GM19035 (cell line): ENCODE data around the gene GTPBP4.
A peak's percentile ranks its signal among the peaks of the same experiment; 100 is the strongest.
"Not testable (repeated sequence)": the region's sequence is repeated elsewhere in the genome, so short reads cannot be mapped to it uniquely, and the experiment has no call there.

Experiments used
- ATAC-seq: cut with Tn5 transposase; IDR thresholded peaks from one replicate; pipeline ENCODE4 v1.9.1; 2021; ENCODE audit not compliant: unreplicated experiment

GTPBP4 gene

DNA sequence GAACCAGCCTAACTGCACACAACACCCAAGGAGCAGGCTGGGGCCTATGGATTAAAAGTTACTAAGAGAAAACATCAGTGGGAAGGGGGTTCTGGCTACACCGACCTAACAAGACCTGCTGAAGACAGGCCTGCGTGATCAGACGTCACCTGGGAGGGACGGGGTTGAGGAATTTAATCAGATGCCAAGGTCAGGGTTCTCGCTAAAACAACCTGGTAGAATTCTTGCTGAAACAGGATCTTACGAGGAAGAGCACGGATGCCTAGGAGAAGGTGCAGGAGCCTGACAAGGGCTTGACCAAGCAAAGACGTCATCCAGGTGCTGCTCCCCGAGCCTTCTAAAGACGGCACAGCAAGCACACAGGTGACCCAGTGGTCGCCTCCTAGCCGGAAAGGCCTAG, 35.9 kb downstream of the GTPBP4 start:
- no peak for ATAC-seq

DNA sequence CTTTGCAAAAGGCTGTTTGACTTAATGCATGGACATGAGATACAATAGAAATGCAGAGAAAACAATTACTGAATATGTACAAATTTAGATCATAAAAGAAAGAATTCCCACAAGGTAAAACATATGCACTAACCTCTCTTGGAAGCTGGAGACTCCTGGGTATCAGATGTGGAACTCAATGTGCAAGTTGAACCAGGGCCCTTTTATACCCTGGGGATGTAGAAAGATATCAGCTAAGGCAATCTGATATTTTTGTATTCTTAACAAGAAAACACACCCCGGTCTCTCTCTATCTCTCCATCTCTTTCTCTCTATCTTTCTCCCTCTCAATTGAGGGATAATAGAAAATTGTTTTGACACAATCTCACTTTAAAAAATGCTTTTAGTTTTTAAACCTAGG, 37.4 kb downstream of the GTPBP4 start, which contains the start of gene IDI2:
Gene IDI2 (minus strand): TSS at position 177 of the 400 bp plus-strand sequence. CDS start 1,136 bp downstream, outside the sequence.
- no peak for ATAC-seq

- no peak for ATAC-seq
Observed at GRCh38 chr10:1026578-1026977, 38.3 kb downstream of the GTPBP4 start.

- no peak for ATAC-seq
Observed at GRCh38 chr10:1029838-1030237, 41.6 kb downstream of the GTPBP4 start.

DNA sequence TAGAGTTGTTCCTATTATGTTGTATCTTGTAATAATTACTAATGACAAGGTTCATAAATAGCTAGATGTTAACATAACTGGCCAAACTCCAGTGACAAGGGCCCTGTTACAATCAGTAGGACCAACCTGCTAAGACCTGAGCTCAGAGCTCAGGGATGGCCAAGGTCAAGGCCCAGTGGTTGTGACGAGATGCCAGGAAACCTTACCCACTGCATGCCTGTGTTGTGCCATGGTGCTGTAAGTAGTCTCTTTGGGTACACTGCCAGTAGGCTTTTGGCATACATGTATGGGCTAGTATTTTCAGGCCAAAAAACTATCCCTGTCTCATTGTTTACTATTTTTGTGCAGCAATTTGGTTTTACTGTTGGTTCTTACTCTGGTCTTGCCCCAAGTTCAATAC, 45.4 kb downstream of the GTPBP4 start:
- ATAC-seq = no peak

DNA sequence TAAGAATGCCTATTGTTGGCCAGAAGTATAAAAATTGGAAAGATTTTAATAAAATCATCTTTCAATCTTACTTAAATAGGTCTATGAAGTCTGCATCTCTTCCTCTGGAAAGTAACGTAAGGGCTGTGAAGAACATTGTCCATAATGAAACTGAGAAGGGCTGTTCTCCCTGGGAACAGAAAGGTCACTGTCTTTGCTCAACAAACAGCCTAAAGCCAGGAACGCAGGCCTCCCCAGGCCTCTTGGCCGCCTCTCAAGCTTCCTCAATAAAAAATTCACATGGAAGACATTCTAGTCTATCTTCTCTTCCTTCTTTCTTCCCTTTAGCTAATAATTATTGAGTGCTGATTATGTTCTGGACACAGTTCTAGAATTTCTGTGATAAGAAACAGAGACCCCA, 46.5 kb downstream of the GTPBP4 start:
- ATAC-seq = no peak

GRCh38 chr10:1035201-1035600, 47.0 kb downstream of the GTPBP4 start:
- ATAC-seq = no peak

GRCh38 chr10:1036341-1036791, 48.1 kb downstream of the GTPBP4 start:
- no peak for ATAC-seq

- ATAC-seq = no peak
Observed at GRCh38 chr10:1037098-1037497, 48.9 kb downstream of the GTPBP4 start.

GRCh38 chr10:1038769-1039168, 50.5 kb downstream of the GTPBP4 start:
- not testable (repeated sequence) for ATAC-seq

DNA sequence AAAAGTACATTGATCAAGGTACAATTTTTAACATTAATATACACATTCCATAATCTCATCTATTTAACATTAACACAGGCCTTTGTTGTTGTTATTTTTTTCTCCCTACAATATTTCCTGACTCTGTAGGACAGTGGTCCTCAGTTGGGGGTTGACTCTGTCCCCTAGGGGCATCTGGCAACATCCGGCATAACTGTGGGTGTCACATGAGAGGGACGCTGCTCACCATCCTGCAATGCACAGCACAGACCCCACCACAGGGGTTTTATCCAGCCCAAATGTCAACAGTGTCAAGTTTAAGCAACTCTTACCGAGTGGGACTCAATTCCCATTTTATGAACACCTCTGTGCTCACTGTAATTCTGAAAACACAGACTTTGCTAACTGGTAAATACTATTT, 51.9 kb downstream of the GTPBP4 start:
- ATAC-seq = no peak

DNA sequence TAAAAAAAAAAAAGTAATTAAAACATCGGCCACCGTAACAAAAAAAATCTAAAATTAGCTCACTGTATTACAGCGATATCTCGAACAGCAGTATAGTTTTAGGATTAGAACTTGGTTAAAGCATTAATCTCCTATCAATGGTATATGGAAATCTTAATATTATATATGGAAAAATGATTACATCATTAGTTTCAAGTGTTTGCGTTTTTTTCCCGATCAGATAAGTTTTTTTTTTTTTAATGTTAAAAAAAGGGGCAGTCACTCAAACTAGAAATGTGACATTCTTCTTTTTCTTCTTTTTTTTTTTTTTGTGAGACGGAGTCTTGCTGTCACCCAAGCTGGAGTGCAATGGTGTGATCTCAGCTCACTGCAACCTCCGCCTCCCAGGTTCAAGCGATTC, 53.3 kb downstream of the GTPBP4 start:
- no peak for ATAC-seq

- ATAC-seq = peak; percentile 53
Observed at GRCh38 chr10:1043532-1043995, 55.3 kb downstream of the GTPBP4 start.

- ATAC-seq = no peak
Observed at GRCh38 chr10:1044146-1044545, 55.9 kb downstream of the GTPBP4 start.

GRCh38 chr10:1044964-1045363, 56.7 kb downstream of the GTPBP4 start:
- no peak for ATAC-seq

GRCh38 chr10:1045415-1045814, 57.2 kb downstream of the GTPBP4 start:
- no peak for ATAC-seq

- no peak for ATAC-seq
Observed at GRCh38 chr10:1047937-1048336, 59.7 kb downstream of the GTPBP4 start.

DNA sequence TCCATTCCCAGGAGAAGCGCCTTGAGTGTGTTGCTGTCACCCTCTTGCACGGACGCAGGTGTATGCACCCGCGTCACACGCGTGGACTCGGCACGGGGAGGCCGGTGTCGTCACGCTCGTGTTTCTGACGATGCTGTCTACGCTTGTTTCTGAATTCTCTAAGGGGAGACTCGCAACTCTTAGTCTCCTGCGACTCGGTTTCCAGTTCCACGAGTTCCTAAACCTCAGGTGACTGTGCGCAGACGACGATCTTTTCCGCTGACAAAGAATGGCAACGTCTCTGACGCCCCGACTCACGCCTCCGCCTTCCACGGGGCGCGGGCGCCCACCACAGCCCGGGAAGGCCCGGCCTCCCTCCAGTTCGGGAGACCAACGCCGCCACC, 60.1 kb downstream of the GTPBP4 start:
- no peak for ATAC-seq

DNA sequence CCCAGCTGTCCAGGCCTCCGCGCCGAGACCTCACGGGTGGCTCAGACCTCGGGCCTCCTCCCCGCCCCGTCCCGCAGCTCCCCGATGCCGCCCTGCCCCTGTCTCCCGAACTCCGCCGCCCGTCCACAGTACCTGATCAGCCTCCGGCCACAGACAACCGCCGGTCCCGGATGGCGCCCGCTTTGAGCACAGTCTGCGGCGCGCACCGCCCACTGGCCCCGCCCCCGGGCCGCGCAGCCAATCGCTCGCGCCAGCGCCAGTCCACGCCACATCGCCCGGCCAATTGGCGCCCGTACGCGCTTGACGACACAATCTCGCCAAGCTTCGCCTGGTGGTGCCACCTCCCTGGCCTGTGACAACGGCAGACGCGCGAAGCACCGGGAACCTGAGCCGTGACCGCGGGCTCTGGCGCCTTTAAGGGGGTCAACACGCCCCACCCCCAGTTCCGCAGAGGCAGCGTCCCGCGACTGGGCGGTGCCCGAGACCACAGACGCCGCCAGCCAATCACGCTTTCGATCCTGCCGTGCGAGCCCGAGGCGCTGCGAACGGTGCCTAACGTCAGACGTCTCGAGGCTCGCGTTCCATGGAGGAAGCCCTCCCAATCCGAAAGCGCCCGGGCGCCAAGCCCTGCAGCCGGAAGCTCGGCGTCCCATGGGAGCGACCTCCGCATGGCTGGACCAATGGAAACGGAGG, 60.6 kb downstream of the GTPBP4 start, which contains the start of gene IDI1:
Gene IDI1 (minus strand): TSS at position 388 of the 693 bp plus-strand sequence. CDS start 116 bp downstream, at position 272.
- ATAC-seq = peak; percentile 79

- ATAC-seq = no peak
Observed at GRCh38 chr10:1049425-1049958, 61.3 kb downstream of the GTPBP4 start.

- ATAC-seq = no peak
Observed at GRCh38 chr10:1050145-1050544, 61.9 kb downstream of the GTPBP4 start.

- ATAC-seq = no peak
Observed at GRCh38 chr10:1050554-1050953, 62.3 kb downstream of the GTPBP4 start.

DNA sequence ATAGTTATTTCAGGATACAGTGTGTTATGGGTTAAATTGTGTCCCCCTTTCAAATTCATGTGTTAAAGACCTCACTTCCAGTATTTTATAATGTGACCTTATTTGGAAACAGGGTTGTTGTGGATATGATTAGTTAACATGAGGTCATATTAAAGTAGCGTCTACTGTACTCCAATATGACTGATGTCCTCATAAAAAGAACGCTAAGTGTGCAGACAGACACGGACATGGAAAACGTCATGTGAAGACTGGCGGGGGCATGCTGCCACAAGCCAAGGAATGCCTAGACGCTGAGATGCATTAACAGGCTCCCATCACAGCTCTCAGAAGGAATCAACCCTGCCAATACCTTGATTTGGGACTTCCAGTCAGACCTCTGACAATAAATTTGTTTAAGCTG, 66.5 kb downstream of the GTPBP4 start:
- no peak for ATAC-seq
